GM15510 (cell line): ENCODE results near the gene COPS3.

Source experiments
- POLR2A ChIP-seq: IDR thresholded peaks from 3 replicates; pipeline ENCODE4 v1.6.1; 2011; ENCODE audit warnings: borderline replicate concordance; ENCODE audit not compliant: insufficient read length; ENCODE audit errors: extremely low read depth

COPS3 gene

GRCh38 chr17:17313350-17313991 is 32.4 kb upstream of the COPS3 start:
- TF ChIP-seq POLR2A, result no peak

- TF ChIP-seq POLR2A, result no peak
Measured at GRCh38 chr17:17309356-17309755, 28.3 kb upstream of the COPS3 start.

GRCh38 chr17:17305281-17305801 is 24.3 kb upstream of the COPS3 start:
- peak; percentile 50 for TF ChIP-seq POLR2A

GRCh38 chr17:17304521-17304985 is 23.5 kb upstream of the COPS3 start:
- no peak for TF ChIP-seq POLR2A

- TF ChIP-seq POLR2A, result no peak
Measured at GRCh38 chr17:17303847-17304490, 22.9 kb upstream of the COPS3 start.

DNA sequence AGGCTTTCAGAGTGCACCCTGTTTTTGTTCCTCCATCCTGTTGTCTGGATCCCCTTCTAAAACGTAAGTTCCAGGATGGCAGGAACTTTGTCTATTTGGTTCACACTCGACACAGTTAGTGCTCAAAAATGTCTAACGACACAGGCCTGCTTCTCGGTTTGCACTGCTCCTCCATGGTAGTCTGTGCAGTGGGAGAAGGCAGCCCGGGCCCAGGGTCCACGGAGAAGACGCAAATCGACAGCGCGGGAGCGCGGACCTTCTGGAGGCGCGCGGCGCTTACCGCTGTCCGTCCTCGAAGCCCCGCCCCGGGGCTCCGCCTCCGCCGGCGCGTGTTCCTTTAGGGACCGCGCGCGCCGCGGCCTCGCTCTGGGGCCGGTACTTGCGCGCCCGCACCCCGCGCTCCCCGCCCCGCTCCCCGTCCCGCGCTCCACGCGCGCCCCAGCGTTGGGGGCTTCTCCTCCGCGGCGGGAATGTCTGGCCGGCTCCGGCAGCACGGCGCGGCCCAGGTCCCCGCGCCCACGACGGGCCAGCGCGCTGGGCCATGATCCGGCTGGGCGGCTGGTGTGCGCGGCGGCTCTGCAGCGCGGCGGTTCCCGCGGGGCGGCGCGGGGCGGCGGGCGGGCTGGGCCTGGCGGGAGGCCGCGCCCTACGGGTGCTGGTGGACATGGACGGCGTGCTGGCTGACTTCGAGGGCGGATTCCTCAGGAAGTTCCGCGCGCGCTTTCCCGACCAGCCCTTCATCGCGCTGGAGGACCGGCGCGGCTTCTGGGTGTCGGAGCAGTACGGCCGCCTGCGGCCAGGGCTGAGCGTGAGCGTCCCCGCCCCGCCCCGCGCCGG is 22.2 kb upstream of the COPS3 start, which contains the start of gene NT5M:
Gene NT5M (plus strand): TSS at position 364 of the 837 bp plus-strand sequence. CDS start 178 bp downstream, at position 542.
- peak; percentile 75 for TF ChIP-seq POLR2A

DNA sequence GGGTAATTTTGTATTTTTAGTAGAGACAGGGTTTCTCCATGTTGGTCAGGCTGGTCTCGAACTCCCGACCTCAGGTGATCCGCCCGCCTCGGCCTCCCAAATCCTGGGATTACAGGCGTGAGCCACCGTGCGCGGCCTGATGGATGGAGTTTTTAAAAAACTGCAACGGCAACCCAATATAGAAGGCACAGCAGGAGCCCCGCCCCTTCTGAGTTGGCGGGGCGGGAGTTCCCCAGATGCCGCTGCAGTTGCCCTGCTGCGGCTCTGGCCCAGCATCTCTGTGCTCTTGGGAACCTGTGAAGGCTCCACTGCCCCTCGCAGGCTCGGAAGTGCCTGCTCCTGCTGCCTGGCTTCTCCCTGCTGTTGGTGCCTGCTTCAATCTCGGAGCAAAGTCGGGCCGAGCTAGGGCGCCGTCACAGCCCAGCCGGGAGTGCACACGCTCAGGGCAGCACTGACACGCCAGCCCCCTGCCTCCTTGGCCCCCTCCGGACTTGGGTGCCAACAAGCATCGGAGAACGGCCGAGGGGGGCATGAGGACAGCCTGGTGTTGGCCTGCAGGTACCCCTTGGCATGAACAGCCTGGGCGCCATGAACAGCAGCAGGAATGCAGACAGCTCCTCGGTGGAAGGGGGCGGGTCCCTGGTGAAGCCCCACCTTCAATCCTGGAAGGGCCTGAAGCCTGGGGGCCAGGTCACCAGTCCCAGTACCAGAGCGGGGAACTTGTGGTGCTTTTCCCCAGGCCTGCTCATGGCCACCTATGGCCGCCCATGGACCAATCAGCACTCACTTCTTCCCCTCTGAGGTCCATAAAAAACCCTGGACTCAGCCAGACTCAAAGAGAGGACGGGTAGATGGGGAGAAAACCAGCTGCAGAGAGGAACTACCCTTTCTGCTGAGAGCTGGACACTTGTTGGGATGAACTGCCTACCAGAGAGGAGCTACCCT is 19.9 kb upstream of the COPS3 start:
- no peak for TF ChIP-seq POLR2A

- TF ChIP-seq POLR2A, result no peak
Measured at GRCh38 chr17:17298108-17298507, 17.1 kb upstream of the COPS3 start.

GRCh38 chr17:17297217-17297616 is 16.2 kb upstream of the COPS3 start:
- TF ChIP-seq POLR2A, result no peak

DNA sequence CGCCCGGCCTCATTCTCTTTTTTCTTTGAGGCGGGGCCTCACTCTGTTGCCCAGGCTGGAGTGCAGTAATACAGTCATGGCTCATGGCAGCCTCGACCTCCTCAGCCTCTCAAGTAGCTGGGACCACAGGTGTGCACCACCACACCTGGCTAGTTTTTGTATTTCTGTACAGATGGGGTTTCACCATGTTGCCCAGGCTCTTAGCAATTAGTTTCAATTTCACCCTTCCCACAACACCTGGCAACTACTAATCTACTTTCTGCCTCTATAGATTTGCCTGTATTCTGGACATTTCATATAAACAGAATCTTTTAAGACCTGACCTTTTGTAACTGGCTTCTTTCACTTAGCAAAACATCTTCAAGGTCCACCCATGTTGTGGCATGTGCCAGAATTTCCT is 14.1 kb upstream of the COPS3 start:
- no peak for TF ChIP-seq POLR2A

DNA sequence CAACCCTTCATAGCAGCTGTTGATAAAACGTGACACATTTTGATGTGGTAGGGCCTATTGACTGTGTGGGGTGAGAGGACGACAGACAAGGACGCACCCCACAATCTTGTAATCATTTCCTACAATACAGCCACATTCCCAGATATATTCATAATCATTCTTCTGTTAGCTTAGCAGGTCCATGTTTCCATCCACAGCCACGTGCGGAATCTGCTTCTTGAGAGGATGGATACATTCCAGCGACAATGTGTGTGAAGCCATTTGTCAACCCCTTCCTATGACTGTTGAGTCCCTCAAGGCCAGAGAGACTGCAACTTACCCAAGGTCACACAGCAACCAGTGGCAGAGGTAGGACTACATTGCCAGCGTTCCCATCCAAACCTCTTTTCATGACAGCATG is 8.7 kb upstream of the COPS3 start:
- no peak for TF ChIP-seq POLR2A

DNA sequence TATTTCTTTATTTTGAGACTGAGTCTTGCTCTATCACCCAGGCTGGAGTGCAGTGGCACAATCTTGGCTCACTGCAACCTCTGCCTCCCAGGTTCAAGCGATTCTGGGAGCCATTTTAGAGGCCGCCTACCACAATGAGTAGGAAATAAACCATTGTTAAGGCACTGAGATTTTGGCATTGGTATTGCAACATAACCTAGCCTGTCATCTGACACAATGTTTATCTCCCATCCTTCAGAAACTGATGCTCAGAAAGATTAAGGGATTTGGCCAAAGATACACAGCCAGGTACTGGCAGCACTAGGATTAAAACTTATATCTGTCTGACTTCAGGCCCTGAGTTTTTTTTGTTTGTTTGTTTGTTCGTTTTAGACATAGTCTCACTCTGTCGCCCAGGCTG is 8.0 kb upstream of the COPS3 start:
- no peak for TF ChIP-seq POLR2A

- TF ChIP-seq POLR2A, result no peak
Measured at GRCh38 chr17:17285951-17286350, 4.9 kb upstream of the COPS3 start.

GRCh38 chr17:17279316-17279715 is 1.7 kb downstream of the COPS3 start:
- no peak for TF ChIP-seq POLR2A
